Left ventricle myocardium superior (tissue), 1 donor: Measurements from ENCODE around the gene NKIRAS1. TPM values are rescaled to one million over a fixed set of nuclear protein-coding genes. Genes with fewer than 3 reads are reported as not detected.

Experiments used
- ATAC-seq: fragments of 200-7000 bp; cut with Tn5 transposase; one replicate; pipeline ENCODE4 v1.9.1; 2020; ENCODE audit warnings: mild to moderate bottlenecking, moderate library complexity
- DNase-seq: peaks from one replicate; pipeline ENCODE4 v3.0.0-alpha.2; 2020
- intact Hi-C: fragments of 100-400 bp; cut with micrococcal nuclease; formaldehyde crosslinking; loops from one replicate; pipeline ENCODE4 v1.11.0; 2022
- long read RNA-seq: library from polyadenylated mRNA; unstranded; transcript quantifications from one replicate; pipeline ENCODE4 v2.0.0, GENCODE V29; 2021
- total RNA-seq: library from RNA; stranded (reverse); fragmentation: NEBNext Ultra II Directional; extraction: Animal tissue kit (Norgen Biotek cat#: 25700); gene quantifications from one replicate; pipeline ENCODE4 v1.2.1, GENCODE V29; 2021
- donor health status: DM: no; HTN: yes; CAD: no; lungs with severe emphysema.

NKIRAS1 gene
- 22.6 TPM for total RNA-seq
- long read RNA-seq, transcript NKIRAS1-206 (5 exons, 2,014 nt) = major isoform, 31 of 47 reads
- long read RNA-seq, partial matches to known transcripts = 0 of 47 reads
- long read RNA-seq, other reads (novel, unspliced or antisense) = 12 of 47 reads

- ATAC-seq (peak; percentile 99), DNase-seq (peak; percentile 98)
- intact Hi-C loops = no loop called here
Observed at GRCh38 chr3:23916886-23917678, at the start of gene NKIRAS1, which contains the start of gene RPL15. Gene NKIRAS1 (minus strand): TSS chr3:23916990. CDS start chr3:23910904, 6,086 bp downstream. Gene RPL15 (plus strand): TSS chr3:23917132. CDS start chr3:23917860, 728 bp downstream.

GRCh38 chr3:23966328-23966727 is 49.5 kb upstream of the NKIRAS1 start:
- intact Hi-C loops = no loop called here
- no peak for ATAC-seq

DNA sequence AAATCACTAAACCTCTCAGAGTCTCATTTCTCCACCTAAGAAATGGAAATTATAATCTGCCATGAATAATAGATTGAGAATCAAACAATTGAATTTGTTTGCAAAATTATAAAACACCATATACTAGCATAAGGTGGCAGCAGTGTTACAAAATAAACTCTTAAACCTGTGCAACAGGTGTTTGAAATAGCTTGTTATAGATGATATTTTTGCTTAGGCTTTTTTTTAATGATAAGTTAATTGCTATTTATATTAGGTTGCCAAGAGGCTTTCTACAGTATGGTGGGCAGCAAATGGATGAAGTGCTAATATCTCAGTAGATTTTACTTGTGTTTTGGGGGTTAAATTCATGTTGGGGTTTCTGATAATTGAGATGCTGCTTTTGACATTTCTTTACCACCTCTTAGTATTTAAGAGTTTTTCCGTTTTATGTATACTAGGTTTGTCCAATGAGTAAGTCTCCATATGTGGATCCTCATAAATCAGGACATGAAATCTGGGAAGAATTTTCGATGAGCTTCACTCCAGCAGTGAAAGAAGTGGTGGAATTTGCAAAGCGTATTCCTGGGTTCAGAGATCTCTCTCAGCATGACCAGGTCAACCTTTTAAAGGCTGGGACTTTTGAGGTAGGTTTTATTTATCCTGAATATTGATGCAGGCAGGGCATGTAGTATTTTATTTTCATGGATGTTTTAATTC is 47.9 kb upstream of the NKIRAS1 start:
- ATAC-seq (no peak), DNase-seq (no peak)
- intact Hi-C loops = no loop called here

More at GRCh38 chr3:23966328-23966727, 49.5 kb upstream of the NKIRAS1 start:
- DNase-seq = no peak

- ATAC-seq = no peak
- no peak for DNase-seq
- intact Hi-C loops = no loop called here
Observed at GRCh38 chr3:23961913-23962312, 45.1 kb upstream of the NKIRAS1 start.

GRCh38 chr3:23961066-23961465 is 44.3 kb upstream of the NKIRAS1 start:
- no peak for ATAC-seq
- no peak for DNase-seq
- intact Hi-C loops = no loop called here

- ATAC-seq = no peak
- intact Hi-C loops = no loop called here
- no peak for DNase-seq
Observed at GRCh38 chr3:23960649-23961048, 43.9 kb upstream of the NKIRAS1 start.

DNA sequence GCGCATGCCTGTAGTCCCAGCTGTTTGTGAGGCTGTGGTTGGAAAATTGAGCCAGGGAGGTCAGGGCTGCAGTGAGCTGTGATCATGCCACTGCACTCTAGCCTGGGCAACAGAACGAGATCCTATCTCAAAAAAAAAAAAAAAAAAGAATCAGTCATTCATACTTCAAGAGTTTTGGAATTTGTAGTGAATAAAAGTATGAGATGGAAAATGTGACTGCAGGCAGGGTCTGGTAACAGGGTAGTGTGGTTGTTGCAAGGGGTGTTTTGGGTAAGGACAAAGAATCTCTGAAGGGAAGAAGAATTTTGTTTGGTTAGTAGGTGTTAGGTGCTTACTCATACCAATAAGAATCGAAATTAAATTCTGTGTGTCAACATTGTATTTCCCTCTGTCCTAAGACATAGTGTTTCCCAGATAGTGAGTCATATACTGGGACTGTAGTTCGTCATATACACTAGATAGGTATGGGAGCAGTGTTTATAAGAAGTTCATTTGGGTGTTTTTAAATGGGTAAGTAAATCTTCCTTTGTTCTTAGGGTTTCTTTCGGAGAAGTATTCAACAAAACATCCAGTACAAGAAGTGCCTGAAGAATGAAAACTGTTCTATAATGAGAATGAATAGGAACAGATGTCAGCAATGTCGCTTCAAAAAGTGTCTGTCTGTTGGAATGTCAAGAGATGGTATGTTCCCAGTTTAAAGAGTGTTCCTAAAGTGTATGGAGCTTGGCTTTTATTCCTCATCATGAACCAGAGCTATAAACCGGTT is 42.5 kb upstream of the NKIRAS1 start:
- intact Hi-C loops = no loop called here
- DNase-seq = no peak
- peak; percentile 31 for ATAC-seq

- ATAC-seq (no peak), DNase-seq (no peak)
- intact Hi-C loops = no loop called here
Observed at GRCh38 chr3:23956701-23957100, 39.9 kb upstream of the NKIRAS1 start.

DNA sequence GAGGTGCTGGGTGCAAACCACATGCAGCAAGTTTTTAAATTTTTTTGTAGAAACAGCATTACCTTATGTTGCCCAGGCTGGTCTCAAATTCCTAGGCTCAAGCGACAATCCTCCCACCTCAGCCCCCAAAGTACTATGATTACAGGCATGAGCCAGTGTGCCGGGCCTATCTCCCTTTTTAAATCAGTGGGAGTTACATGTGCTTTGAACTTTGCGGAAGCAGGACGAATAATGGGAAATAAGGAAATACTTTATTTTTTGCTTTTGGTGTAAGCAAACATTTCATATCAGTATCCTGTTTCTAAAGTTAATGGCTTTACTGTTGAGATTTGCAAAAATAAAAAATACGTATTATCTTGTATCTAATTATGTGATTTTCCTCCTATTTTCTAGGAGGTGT is 37.4 kb upstream of the NKIRAS1 start:
- ATAC-seq = no peak
- DNase-seq = no peak
- intact Hi-C loops = no loop called here

DNA sequence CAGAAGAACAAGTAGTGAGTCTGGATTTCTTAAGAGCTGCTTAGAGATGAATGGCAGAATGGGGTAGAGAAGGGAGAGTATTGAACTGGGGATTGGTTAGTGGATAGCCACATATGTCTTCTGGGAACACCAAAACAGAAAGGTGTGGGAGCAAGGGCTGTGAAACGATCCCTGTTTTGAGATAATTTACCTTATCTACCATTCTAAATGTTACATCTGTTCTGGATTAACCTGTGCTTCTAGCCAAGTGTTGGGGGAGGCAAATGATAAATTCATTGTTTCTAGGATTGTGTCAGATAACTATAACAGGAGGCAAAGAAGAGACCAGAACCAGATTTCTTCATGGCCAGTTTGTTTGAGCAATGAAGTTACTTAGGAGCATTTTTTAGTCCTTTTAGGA is 36.7 kb upstream of the NKIRAS1 start:
- DNase-seq (no peak), ATAC-seq (no peak)
- intact Hi-C loops = no loop called here

DNA sequence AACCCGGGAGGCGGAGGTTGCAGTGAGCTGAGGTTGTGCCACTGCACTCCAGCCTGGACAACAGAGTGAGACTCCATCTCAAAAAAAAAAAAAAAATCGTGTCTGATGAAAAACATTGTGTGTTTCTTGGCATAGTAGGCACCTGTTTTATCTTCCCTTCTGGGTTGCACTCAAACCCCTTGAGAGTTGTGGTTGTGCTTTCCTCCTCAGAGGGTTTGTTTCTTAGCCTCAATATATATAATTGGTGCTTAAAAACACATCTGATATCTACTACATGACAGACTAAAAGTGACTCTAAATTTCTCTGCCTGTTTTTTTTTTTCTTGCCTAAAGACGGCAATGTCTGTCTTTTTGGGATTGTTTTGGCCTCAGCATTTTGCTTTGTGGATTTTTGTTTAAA is 35.9 kb upstream of the NKIRAS1 start:
- intact Hi-C loops = no loop called here
- DNase-seq (no peak), ATAC-seq (no peak)

- DNase-seq (no peak), ATAC-seq (no peak)
- intact Hi-C loops = no loop called here
Observed at GRCh38 chr3:23950293-23950692, 33.5 kb upstream of the NKIRAS1 start.

DNA sequence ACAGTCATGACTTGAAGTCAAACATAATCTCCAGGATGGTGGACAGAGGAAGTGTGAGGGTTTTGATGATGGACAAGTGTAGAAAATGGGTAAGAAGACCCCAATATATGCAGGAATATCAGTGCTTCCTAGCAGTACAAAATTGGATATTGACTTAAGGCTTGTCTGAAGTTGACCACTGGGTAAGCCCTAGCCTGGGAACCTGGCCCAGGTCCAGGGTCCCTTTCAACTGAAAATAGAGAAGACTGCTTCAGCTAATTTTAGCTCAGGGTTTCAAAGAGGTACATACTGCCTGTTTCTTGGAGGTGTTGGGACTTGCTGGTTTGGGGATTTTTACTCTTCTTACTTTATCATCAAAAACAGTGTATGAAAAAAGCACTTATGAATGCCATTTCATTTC is 33.0 kb upstream of the NKIRAS1 start:
- ATAC-seq = no peak
- intact Hi-C loops = no loop called here
- peak; percentile 79 for DNase-seq

DNA sequence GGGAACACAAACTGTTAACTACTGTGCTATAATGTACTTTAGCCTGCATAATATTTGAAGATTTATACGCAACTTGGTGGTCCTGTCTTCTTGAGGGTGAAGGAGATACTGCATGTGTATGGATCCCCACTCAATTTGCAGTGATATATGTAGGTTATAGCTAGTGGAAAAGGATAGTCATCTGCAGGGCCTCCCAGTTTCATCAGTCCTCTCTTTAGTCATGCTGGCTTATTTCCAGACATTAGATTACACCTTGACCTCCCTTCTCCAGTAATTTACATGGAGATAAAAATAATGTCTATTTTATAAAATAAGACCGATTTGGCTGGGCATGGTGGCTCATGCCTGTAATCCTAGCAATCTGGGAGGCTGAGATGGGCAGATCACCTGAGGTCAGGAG is 32.0 kb upstream of the NKIRAS1 start:
- intact Hi-C loops = no loop called here
- ATAC-seq (no peak), DNase-seq (no peak)

DNA sequence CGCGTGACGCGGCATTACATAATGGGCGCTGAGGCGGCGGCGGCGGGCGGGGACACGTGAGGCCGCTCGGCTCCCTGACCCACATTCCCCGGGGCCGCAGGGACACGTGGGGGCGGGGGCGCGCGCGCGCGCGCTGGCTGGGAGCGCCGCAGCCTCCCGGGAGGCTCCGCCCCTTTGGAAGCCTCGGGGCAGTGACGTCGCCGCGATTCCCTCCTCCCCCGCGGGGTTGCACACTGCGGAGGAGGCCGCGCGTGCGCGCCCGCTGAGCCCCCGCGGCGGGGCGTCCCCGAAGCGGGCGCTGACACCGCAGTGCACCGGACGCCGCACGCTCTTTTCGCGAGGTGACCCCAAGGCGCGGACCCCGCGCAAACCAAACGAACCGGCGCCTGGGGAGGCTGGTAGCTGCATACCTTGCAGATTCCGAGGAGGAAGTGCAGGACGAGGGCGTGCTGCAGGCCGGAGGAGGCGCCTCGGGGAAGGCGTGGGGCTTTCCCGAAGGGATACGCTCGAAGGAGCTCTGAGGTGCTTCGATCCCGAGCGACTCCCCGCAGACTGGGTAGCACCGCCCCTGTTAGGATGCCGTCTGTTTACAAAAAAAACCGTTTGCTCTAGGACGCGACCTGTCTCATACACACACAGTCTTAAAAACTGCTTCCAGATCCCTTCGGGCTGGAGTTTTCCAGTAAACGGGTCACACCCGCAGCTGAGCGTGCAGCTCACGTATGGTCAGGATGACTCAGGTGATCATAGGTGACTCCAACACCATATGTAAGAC is 29.3 kb upstream of the NKIRAS1 start:
- DNase-seq (peak; percentile 100), ATAC-seq (peak; percentile 92)
- intact Hi-C loops = no loop called here

- intact Hi-C loops = no loop called here
- DNase-seq = no peak
- no peak for ATAC-seq
Observed at GRCh38 chr3:23945663-23945912, 28.8 kb upstream of the NKIRAS1 start.

GRCh38 chr3:23944861-23945662 is 28.3 kb upstream of the NKIRAS1 start, which contains the start of gene NR1D2:
Gene NR1D2 (plus strand): TSS chr3:23945286. CDS start chr3:23945579, 293 bp downstream.
- ATAC-seq = peak; percentile 75
- DNase-seq = peak; percentile 92
- intact Hi-C loops = no loop called here

DNA sequence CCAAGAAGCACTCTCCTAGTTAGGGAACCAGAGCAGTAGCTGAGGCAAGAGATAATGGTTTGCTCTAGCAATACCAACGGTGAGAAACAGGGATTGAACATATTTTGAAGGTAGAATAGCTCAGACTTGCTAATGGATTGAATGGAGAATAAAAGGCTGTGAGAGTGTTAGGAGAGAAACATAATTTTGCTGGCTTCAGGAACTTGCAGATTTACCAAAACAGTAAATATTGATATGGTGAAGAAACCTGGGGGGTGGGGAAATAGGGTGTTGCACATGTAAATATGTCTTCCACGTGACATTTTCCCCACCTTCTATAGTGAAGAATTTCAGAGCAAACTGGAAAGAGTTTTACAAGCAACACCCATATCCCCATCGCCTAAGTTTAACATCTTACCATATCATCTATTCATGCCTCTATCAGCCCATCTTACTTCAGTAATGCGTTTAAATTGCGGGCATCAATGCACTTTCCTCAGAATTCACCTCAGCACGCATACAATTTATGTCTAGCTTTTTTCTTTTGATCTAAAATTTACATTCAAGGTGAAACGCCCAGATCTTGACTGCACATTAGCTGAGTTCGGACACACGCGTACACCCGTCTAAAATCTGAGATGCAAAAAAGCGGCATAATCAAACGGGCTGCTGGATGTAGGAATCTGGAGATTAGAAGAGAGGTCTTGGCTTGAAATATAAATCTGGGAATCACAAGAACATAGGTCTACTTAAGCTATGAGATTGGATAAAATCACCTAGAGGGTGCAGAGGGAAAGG is 27.4 kb upstream of the NKIRAS1 start:
- DNase-seq = no peak
- intact Hi-C loops = no loop called here

More for the DNA sequence above, 27.4 kb upstream of the NKIRAS1 start:
- ATAC-seq = no peak
